MCF 10A (cell line): ENCODE measurements around the gene SORCS1. TPM values are rescaled to one million over a fixed set of nuclear protein-coding genes. Genes with fewer than 3 reads are reported as not detected.
A peak's percentile ranks its signal among the peaks of the same experiment; 100 is the strongest.

Experiments used
- BruUV-seq: library from RNA; stranded (reverse); fragments of 400-500 nt; replicated peaks from 2 replicates; lab custom pipeline; 2021; lab: Mats Ljungman, UMichigan
- CTCF ChIA-PET: fragments of 300-600 bp; sonication (Branson Sonifier 250); formaldehyde crosslinking; extraction: SDS; loops from one replicate; lab custom pipeline; 2021; ENCODE audit warnings: antibody characterized with exemption, inconsistent platforms; lab: Yijun Ruan, JAX
- POLR2A ChIA-PET: fragments of 300-600, 350-650 bp; sonication (Branson Sonifier 250); formaldehyde crosslinking; extraction: SDS; loops from one replicate; lab custom pipeline; 2020; ENCODE audit warnings: antibody characterized with exemption, inconsistent platforms; lab: Yijun Ruan, JAX
- DNase-seq: peaks from one replicate; pipeline ENCODE4 v3.0.0-alpha.2; 2018; ENCODE audit not compliant: unreplicated experiment
- H3K27ac Mint-ChIP-seq: one replicate; pipeline ENCODE4 v1.8.0; 2022; ENCODE audit warnings: mild to moderate bottlenecking, low read depth, mixed read lengths; ENCODE audit not compliant: unreplicated experiment
- H3K27me3 Mint-ChIP-seq: one replicate; pipeline ENCODE4 v1.8.0; 2022; ENCODE audit warnings: mixed read lengths; ENCODE audit not compliant: insufficient read depth, unreplicated experiment
- H3K36me3 Mint-ChIP-seq: one replicate; pipeline ENCODE4 v1.8.0; 2022; ENCODE audit warnings: mild to moderate bottlenecking, moderate library complexity, mixed read lengths; ENCODE audit not compliant: insufficient read depth, unreplicated experiment
- H3K4me1 Mint-ChIP-seq: one replicate; pipeline ENCODE4 v1.8.0; 2022; ENCODE audit warnings: mixed read lengths; ENCODE audit not compliant: insufficient read depth, unreplicated experiment
- H3K4me3 Mint-ChIP-seq: one replicate; pipeline ENCODE4 v1.8.0; 2022; ENCODE audit warnings: mild to moderate bottlenecking, moderate library complexity, mixed read lengths; ENCODE audit not compliant: unreplicated experiment
- H3K9me3 Mint-ChIP-seq: one replicate; pipeline ENCODE4 v1.8.0; 2022; ENCODE audit warnings: mixed read lengths; ENCODE audit not compliant: unreplicated experiment
- CTCF ChIP-seq: fragments of 200-600 bp; IDR thresholded peaks from one replicate; pipeline ENCODE4 v1.8.0; 2022; ENCODE audit warnings: antibody characterized with exemption, mild to moderate bottlenecking; ENCODE audit not compliant: unreplicated experiment
- intact Hi-C: fragments of 100-400 bp; cut with micrococcal nuclease; formaldehyde crosslinking; loops from 2 replicates; pipeline ENCODE4 v1.14.1; 2022
- total RNA-seq: library from RNA; stranded (reverse); gene quantifications from 2 replicates; pipeline ENCODE4 v1.2.3, GENCODE V29; 2022

Gene SORCS1
- total RNA-seq, 1 experiment from 2014 or later: 0.54 TPM

GRCh38 chr10:107163076-107163855 lies 1.2 kb downstream of the SORCS1 start:
- CTCF ChIA-PET: interaction anchor here (0.6 to 1.5 kb wide), 4 partner anchors 9 to 458 kb away, joined by 3 to 4 read pairs (median 3); no protein-coding TSS in a partner anchor
- Mint-ChIP-seq H3K27ac (no peak overlapping the region), H3K27me3 (no peaks in the 10 kb centered on the region)

GRCh38 chr10:107160866-107161265 lies 3.6 kb downstream of the SORCS1 start:
- BruUV-seq: no TSS peak
- H3K27me3 Mint-ChIP-seq: no peaks in the 10 kb centered on the region
- POLR2A ChIA-PET: no interaction called here
- H3K36me3 Mint-ChIP-seq: no peaks in the 10 kb centered on the region
- DNase-seq: peak; percentile 9
- peaks cover 7% of the 10 kb centered on the region for H3K9me3 Mint-ChIP-seq
- intact Hi-C loops: loop anchor here (10.0 kb wide), 1 partner anchor 1044 kb away; no protein-coding TSS in a partner anchor
- no peak for TF ChIP-seq CTCF
- CTCF ChIA-PET: no interaction called here
- H3K4me3 Mint-ChIP-seq: no peak overlapping the region
- H3K27ac Mint-ChIP-seq: no peak overlapping the region
- peaks cover 6% of the 10 kb centered on the region for H3K4me1 Mint-ChIP-seq

More at GRCh38 chr10:107163076-107163855, 1.2 kb downstream of the SORCS1 start:
- Mint-ChIP-seq H3K9me3 (peaks cover 7% of the 10 kb centered on the region), H3K4me1 (peaks cover 6% of the 10 kb centered on the region), H3K36me3 (no peaks in the 10 kb centered on the region), H3K4me3 (no peak overlapping the region)
- TF ChIP-seq CTCF: no peak
- intact Hi-C loops: loop anchor here (10.0 kb wide), 1 partner anchor 1042 kb away; no protein-coding TSS in a partner anchor
- BruUV-seq: no TSS peak
- POLR2A ChIA-PET: no interaction called here
- peak; percentile 8 for DNase-seq

- H3K27ac Mint-ChIP-seq: no peak overlapping the region
- no peaks in the 10 kb centered on the region for H3K27me3 Mint-ChIP-seq
- H3K4me3 Mint-ChIP-seq: no peak overlapping the region
- DNase-seq: no peak
- peaks cover 2% of the 10 kb centered on the region for H3K9me3 Mint-ChIP-seq
- ChIA-PET POLR2A (no interaction called here), CTCF (no interaction called here)
- peaks cover 6% of the 10 kb centered on the region for H3K4me1 Mint-ChIP-seq
- no TSS peak for BruUV-seq
- TF ChIP-seq CTCF: no peak
- H3K36me3 Mint-ChIP-seq: no peaks in the 10 kb centered on the region
- intact Hi-C loops: loop anchor here (10.0 kb wide), 1 partner anchor 1045 kb away; no protein-coding TSS in a partner anchor
Measured at GRCh38 chr10:107159871-107160270, 4.6 kb downstream of the SORCS1 start.

- H3K27me3 Mint-ChIP-seq: no peaks in the 10 kb centered on the region
- DNase-seq: no peak
- no peak overlapping the region for H3K27ac Mint-ChIP-seq
- H3K4me3 Mint-ChIP-seq: no peak overlapping the region
- H3K4me1 Mint-ChIP-seq: peaks cover 6% of the 10 kb centered on the region
- no peaks in the 10 kb centered on the region for H3K36me3 Mint-ChIP-seq
- TF ChIP-seq CTCF: no peak
- ChIA-PET CTCF (interaction anchor here (0.6 to 1.4 kb wide), 2 partner anchors 223 to 446 kb away, joined by 3 read pairs; no protein-coding TSS in a partner anchor), POLR2A (interaction anchor here (0.9 to 1.0 kb wide), 2 partner anchors 11 to 122 kb away, joined by 3 read pairs; no protein-coding TSS in a partner anchor)
- peaks cover 10% of the 10 kb centered on the region for H3K9me3 Mint-ChIP-seq
- BruUV-seq: no TSS peak
- intact Hi-C loops: no loop called here
Measured at GRCh38 chr10:107157071-107157470, 7.4 kb downstream of the SORCS1 start.
